BJ (cell line): ENCODE measurements around the gene GGCX. TPM values are rescaled to one million over a fixed set of nuclear protein-coding genes. Genes with fewer than 3 reads are reported as not detected.
A peak's percentile ranks its signal among the peaks of the same experiment; 100 is the strongest.

Source experiments
- CTCF ChIA-PET: fragments of 350-600 bp; formaldehyde crosslinking; extraction: SDS; loops from one replicate; lab custom pipeline; 2021; ENCODE audit warnings: antibody characterized with exemption, inconsistent platforms; lab: Yijun Ruan, JAX
- POLR2A ChIA-PET: fragments of 300-600 bp; sonication (Branson Sonifier 250); formaldehyde crosslinking; extraction: SDS; loops from one replicate; lab custom pipeline; 2021; ENCODE audit warnings: antibody characterized with exemption; lab: Charles Lee
- DNase-seq: peaks from one replicate; pipeline ENCODE4 v3.0.0-alpha.2; 2011; ENCODE audit warnings: low read depth
- H3K27me3 ChIP-seq: 2 replicates; pipeline ENCODE4 v1.6.0; 2011; ENCODE audit warnings: low read length; ENCODE audit not compliant: control insufficient read depth, insufficient read depth
- H3K36me3 ChIP-seq: 2 replicates; pipeline ENCODE4 v1.5.1; 2011; ENCODE audit warnings: low read length; ENCODE audit not compliant: control insufficient read depth, insufficient read depth
- H3K4me3 ChIP-seq: 2 replicates; pipeline ENCODE4 v1.5.1; 2011; ENCODE audit warnings: low read depth, mild to moderate bottlenecking, control low read depth, low read length
- CTCF ChIP-seq: IDR thresholded peaks from 2 replicates; pipeline ENCODE4 v1.5.1; 2011; ENCODE audit warnings: low read depth, mild to moderate bottlenecking, control low read depth, inconsistent platforms, low read length, moderate library complexity; ENCODE audit not compliant: insufficient read depth
- polyA plus RNA-seq: library from polyadenylated mRNA; depleted of rRNA; stranded (reverse); fragments of >200 nt; gene quantifications from 2 replicates; pipeline ENCODE4 v1.2.3, GENCODE V29; 2011

Gene GGCX
- polyA plus RNA-seq, 1 experiment, result 45.9 TPM

GRCh38 chr2:85557130-85557529 is 4.2 kb downstream of the GGCX start:
- peaks cover 19% of the 10 kb centered on the region for H3K36me3 ChIP-seq

GRCh38 chr2:85554980-85555612 is 6.2 kb downstream of the GGCX start:
- ChIA-PET POLR2A (no interaction called here), CTCF (interaction anchor here (1.0 to 19.5 kb wide), 3 partner anchors 128 to 488 kb away, joined by 3 to 460 read pairs (median 4); partner anchors contain the start of gene SH2D6)
- Histone ChIP-seq H3K27me3 (no peaks in the 10 kb centered on the region), H3K36me3 (peaks cover 29% of the 10 kb centered on the region), H3K4me3 (no peak overlapping the region)
- TF ChIP-seq CTCF, result no peak
- DNase-seq, result no peak

More at GRCh38 chr2:85557130-85557529, 4.2 kb downstream of the GGCX start:
- no peak for DNase-seq
- Histone ChIP-seq H3K4me3 (no peak overlapping the region), H3K27me3 (no peaks in the 10 kb centered on the region)
- no peak for TF ChIP-seq CTCF
- CTCF ChIA-PET, result interaction anchor here (0.7 to 2.0 kb wide), 5 partner anchors 26 to 257 kb away, joined by 3 to 15 read pairs (median 3); no protein-coding TSS in a partner anchor
- POLR2A ChIA-PET, result no interaction called here

GRCh38 chr2:85553184-85553583 is 8.1 kb downstream of the GGCX start:
- no peak for DNase-seq
- POLR2A ChIA-PET, result interaction anchor here (0.7 kb wide), 1 partner anchor 132 kb away, joined by 5 read pairs; no protein-coding TSS in a partner anchor
- Histone ChIP-seq H3K36me3 (peaks cover 28% of the 10 kb centered on the region), H3K4me3 (no peak overlapping the region), H3K27me3 (no peaks in the 10 kb centered on the region)
- TF ChIP-seq CTCF, result no peak
- CTCF ChIA-PET, result interaction anchor here (1.1 to 19.5 kb wide), 6 partner anchors 13 to 253 kb away, joined by 3 to 460 read pairs (median 5); partner anchors contain the start of genes MAT2A and SH2D6

- H3K36me3 ChIP-seq, result peaks cover 26% of the 10 kb centered on the region
- no peaks in the 10 kb centered on the region for H3K27me3 ChIP-seq
- no peak for DNase-seq
- no peak overlapping the region for H3K4me3 ChIP-seq
- TF ChIP-seq CTCF, result peak; percentile 89
- POLR2A ChIA-PET, result interaction anchor here (0.9 kb wide), 2 partner anchors 131 to 158 kb away, joined by 3 read pairs; no protein-coding TSS in a partner anchor
- CTCF ChIA-PET, result interaction anchor here (0.6 to 19.5 kb wide), 23 partner anchors 8 to 242 kb away, joined by 3 to 460 read pairs (median 4); partner anchors contain the start of genes GGCX, MAT2A, RNF181 and SH2D6
These were observed 9.3 kb downstream of the GGCX start for GRCh38 chr2:85551698-85552678.

- Histone ChIP-seq H3K36me3 (peaks cover 26% of the 10 kb centered on the region), H3K27me3 (no peaks in the 10 kb centered on the region), H3K4me3 (no peak overlapping the region)
- no peak for TF ChIP-seq CTCF
- no peak for DNase-seq
- ChIA-PET CTCF (interaction anchor here (0.8 to 19.5 kb wide), 15 partner anchors 10 to 484 kb away, joined by 3 to 460 read pairs (median 6); partner anchors contain the start of genes GGCX, MAT2A, RNF181 and SH2D6), POLR2A (interaction anchor here (0.9 kb wide), 1 partner anchor 10 kb away, joined by 4 read pairs; no protein-coding TSS in a partner anchor)
These were observed 10.8 kb downstream of the GGCX start for GRCh38 chr2:85550486-85550885.
